ENCODE measurements around the gene ABCA5. TPM values are rescaled to one million over a fixed set of nuclear protein-coding genes. Genes with fewer than 3 reads are reported as not detected.
"Not testable (repeated sequence)": the region's sequence is repeated elsewhere in the genome, so short reads cannot be mapped to it uniquely, and the experiment has no call there.

Gene ABCA5
- total RNA-seq, 1 donor from 2014 or later, result 7.8 TPM

DNA sequence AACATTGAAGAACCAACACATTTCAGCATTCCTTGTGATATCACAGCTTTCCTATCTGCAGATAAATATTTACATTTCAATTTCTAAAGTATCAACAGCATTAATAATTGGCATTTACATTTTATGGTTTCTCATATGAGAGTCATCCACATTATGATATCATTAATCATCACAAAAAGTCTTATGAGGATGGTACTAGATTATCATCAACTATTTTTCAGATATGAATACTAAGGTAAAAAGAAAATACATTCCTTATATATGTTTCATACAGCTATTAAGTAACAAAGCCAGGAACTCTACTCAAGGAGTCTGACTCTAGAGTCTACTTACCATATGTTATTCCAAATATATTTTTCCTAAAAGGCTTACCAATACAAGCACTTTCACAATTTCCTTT, 40.7 kb downstream of the ABCA5 start:
- intact Hi-C loops (cut with DNase I), result no loop called here
- H3K36me3 ChIP-seq, result peaks cover 0 to 8% of the 10 kb centered on the region in 2 donors
- no peaks in the 10 kb centered on the region for H3K9me3 ChIP-seq
- H3K4me1 ChIP-seq, result no peaks in the 10 kb centered on the region
- DNase-seq (ENCODE audit: low spot score in 2 of 2), result no peak
- no peak for TF ChIP-seq CTCF (IDR thresholded peaks at IDR 0.05)
- H3K4me3 ChIP-seq, result no peak overlapping the region
- no peaks in the 10 kb centered on the region for H3K27me3 ChIP-seq
- no peak overlapping the region for H3K27ac ChIP-seq

DNA sequence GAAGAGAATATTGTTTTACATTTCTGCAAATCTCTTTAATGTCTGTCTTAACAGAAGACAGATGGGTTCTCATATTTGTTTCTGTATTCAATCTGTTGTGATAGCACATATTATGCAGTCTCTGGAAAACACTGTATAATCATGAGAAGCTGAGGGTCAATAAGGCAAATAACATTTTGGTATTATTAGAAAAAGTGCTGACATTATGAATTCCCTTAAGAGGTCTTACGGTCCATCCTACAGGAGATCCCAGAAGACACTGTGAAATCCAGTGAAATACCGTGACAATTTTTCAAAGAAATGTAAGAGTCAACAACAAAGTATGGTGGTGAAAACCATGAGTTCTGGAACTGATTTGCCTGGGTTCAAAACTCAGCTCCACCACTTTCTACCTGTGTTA, 42.3 kb downstream of the ABCA5 start:
- H3K27ac ChIP-seq, result no peak overlapping the region
- H3K4me1 ChIP-seq, result no peaks in the 10 kb centered on the region
- TF ChIP-seq CTCF (IDR thresholded peaks at IDR 0.05), result no peak
- no peak overlapping the region for H3K4me3 ChIP-seq
- peaks cover 0 to 8% of the 10 kb centered on the region in 2 donors for H3K36me3 ChIP-seq
- H3K9me3 ChIP-seq, result no peaks in the 10 kb centered on the region
- intact Hi-C loops (cut with DNase I), result no loop called here
- no peaks in the 10 kb centered on the region for H3K27me3 ChIP-seq
- DNase-seq (ENCODE audit: low spot score in 2 of 2), result no peak

DNA sequence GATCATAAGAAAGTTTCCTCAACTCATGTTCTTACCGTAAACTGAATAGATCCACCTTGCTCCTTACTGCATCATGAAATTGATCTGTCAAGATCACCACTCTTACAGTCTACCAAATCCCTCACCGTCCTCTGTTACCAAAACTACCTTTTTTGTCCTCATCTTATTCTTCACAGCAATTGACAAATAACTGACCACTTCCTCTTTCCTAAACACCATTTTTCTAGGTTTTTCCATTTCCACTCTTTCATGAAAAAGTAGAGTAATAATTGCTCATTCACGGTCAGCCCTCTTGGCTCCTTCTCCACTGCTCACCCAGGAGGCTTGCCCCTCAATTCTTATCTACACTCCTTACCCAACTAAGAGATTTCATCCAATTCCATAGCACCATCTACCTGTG, 44.9 kb downstream of the ABCA5 start:
- no peak for DNase-seq (ENCODE audit: low spot score in 2 of 2)
- no peak for TF ChIP-seq CTCF (IDR thresholded peaks at IDR 0.05)
- Histone ChIP-seq H3K4me3 (no peak overlapping the region), H3K4me1 (no peaks in the 10 kb centered on the region), H3K27ac (no peak overlapping the region), H3K9me3 (no peaks in the 10 kb centered on the region), H3K36me3 (peaks cover 0 to 3% of the 10 kb centered on the region in 2 donors), H3K27me3 (no peaks in the 10 kb centered on the region)
- intact Hi-C loops (cut with DNase I), result no loop called here

GRCh38 chr17:69276279-69276678, 50.7 kb downstream of the ABCA5 start:
- H3K27me3 ChIP-seq; H3K27ac ChIP-seq; H3K9me3 ChIP-seq; H3K4me1 ChIP-seq; H3K4me3 ChIP-seq; intact Hi-C loops (cut with DNase I); H3K36me3 ChIP-seq; DNase-seq (ENCODE audit: low spot score in 2 of 2): not testable (repeated sequence)

- intact Hi-C loops (cut with DNase I), result no loop called here
- H3K27ac ChIP-seq, result no peak overlapping the region
Measured at GRCh38 chr17:69275751-69276150, 51.2 kb downstream of the ABCA5 start.

GRCh38 chr17:69271023-69271422, 55.9 kb downstream of the ABCA5 start:
- Histone ChIP-seq H3K27ac (no peak overlapping the region), H3K4me1 (no peaks in the 10 kb centered on the region), H3K9me3 (no peaks in the 10 kb centered on the region), H3K27me3 (no peaks in the 10 kb centered on the region), H3K4me3 (no peak overlapping the region), H3K36me3 (no peaks in the 10 kb centered on the region)
- DNase-seq (ENCODE audit: low spot score in 2 of 2), result no peak
- intact Hi-C loops (cut with DNase I), result no loop called here
- TF ChIP-seq CTCF (IDR thresholded peaks at IDR 0.05), result no peak

More at GRCh38 chr17:69275751-69276150, 51.2 kb downstream of the ABCA5 start:
- Histone ChIP-seq H3K4me1 (no peaks in the 10 kb centered on the region), H3K36me3 (peaks cover 0 to 3% of the 10 kb centered on the region in 2 donors), H3K4me3 (no peak overlapping the region), H3K9me3 (no peaks in the 10 kb centered on the region), H3K27me3 (no peaks in the 10 kb centered on the region)
- no peak for TF ChIP-seq CTCF (IDR thresholded peaks at IDR 0.05)
- DNase-seq (ENCODE audit: low spot score in 2 of 2), result no peak
